ENCODE results near the gene COL11A2. TPM values are rescaled to one million over a fixed set of nuclear protein-coding genes. Genes with fewer than 3 reads are reported as not detected.

COL11A2 gene
- total and polyA plus RNA-seq, 2 of the 13 experiments (the other 11 are each of a cell fraction or from before 2014, with no cell fraction given), result 0.55 TPM

GRCh38 chr6:33200219-33201146, 8.2 kb upstream of the COL11A2 start, which contains the start of the genes RXRB and SLC39A7 (continued):
- TF ChIP-seq ZNF780A (CRISPR knock-in tag; IDR thresholded peaks at IDR 0.05) (no peak), ZFP62 (CRISPR knock-in tag; IDR thresholded peaks at IDR 0.05) (0 out of 2 replicates have a peak, but pooled peaks have one; percentile 41), MIXL1 (CRISPR knock-in tag; IDR thresholded peaks at IDR 0.05) (0 out of 2 replicates have a peak, but pooled peaks have one; percentile 10), RBM39 (IDR thresholded peaks at IDR 0.05; ENCODE audit: low read depth, low read length, poor library complexity, severe bottlenecking) (peak; percentile 99), ZNF678 (CRISPR knock-in tag; IDR thresholded peaks at IDR 0.05) (0 out of 2 replicates have a peak, but pooled peaks have one; percentile 91), ZNF577 (CRISPR knock-in tag; IDR thresholded peaks at IDR 0.05; ENCODE audit: borderline replicate concordance, low read depth) (no peak), ZFY (CRISPR knock-in tag; IDR thresholded peaks at IDR 0.05) (peak; percentile 83), AHDC1 (CRISPR knock-in tag; IDR thresholded peaks at IDR 0.05; ENCODE audit: borderline replicate concordance) (peak; percentile 51; the same call in 1 of the 2 replicates), TCF12 (IDR thresholded peaks at IDR 0.05) (no peak), TCF12 (CRISPR knock-in tag; IDR thresholded peaks at IDR 0.05) (peak; percentile 90), NCOA2 (CRISPR knock-in tag; IDR thresholded peaks at IDR 0.05) (0 out of 2 replicates have a peak, but pooled peaks have one; percentile 38), ZNF496 (CRISPR knock-in tag; IDR thresholded peaks at IDR 0.05; ENCODE audit: insufficient replicate concordance) (no peak), POLR2A (IDR thresholded peaks at IDR 0.05; ENCODE audit: insufficient read depth in 1 of 2, low read depth in 2 of 2, low read length in 2 of 2) (peak in 1 of 2 experiments; percentile 90; a peak in 2 of 4 replicates), BORCS8-MEF2B (CRISPR knock-in tag; IDR thresholded peaks at IDR 0.05) (no peak; the same call in 1 of the 2 replicates), ZNF572 (CRISPR knock-in tag; IDR thresholded peaks at IDR 0.05) (peak; percentile 17; the same call in 1 of the 2 replicates), ETV6 (CRISPR knock-in tag; conservative IDR thresholded peaks at IDR 0.05) (no peak; the same call in 1 of the 2 replicates), ZSCAN12 (CRISPR knock-in tag; IDR thresholded peaks at IDR 0.05) (peak; percentile 88; the same call in 1 of the 2 replicates), ZNF207 (IDR thresholded peaks at IDR 0.05; ENCODE audit: borderline replicate concordance) (no peak), ATRX (CRISPR knock-in tag; IDR thresholded peaks at IDR 0.05; ENCODE audit: borderline replicate concordance) (no peak), ELK4 (CRISPR knock-in tag; IDR thresholded peaks at IDR 0.05; ENCODE audit: borderline replicate concordance) (0 out of 2 replicates have a peak, but pooled peaks have one; percentile 3), RFXAP (CRISPR knock-in tag; IDR thresholded peaks at IDR 0.05; ENCODE audit: borderline replicate concordance) (peak; percentile 93), MNT (IDR thresholded peaks at IDR 0.05) (no peak)
